GM12874 (cell line): ENCODE results near the gene XAF1.

Experiments
- CTCF ChIP-seq: IDR thresholded peaks from 2 replicates; pipeline ENCODE4 v1.5.1; 2011; ENCODE audit warnings: low read depth, mild to moderate bottlenecking, control low read depth, low read length, moderate library complexity; ENCODE audit not compliant: insufficient read depth

The XAF1 gene

GRCh38 chr17:6811510-6811909 is 55.7 kb downstream of the XAF1 start:
- TF ChIP-seq CTCF: no peak

GRCh38 chr17:6812295-6812694 is 56.4 kb downstream of the XAF1 start:
- TF ChIP-seq CTCF: no peak

GRCh38 chr17:6815775-6816174 is 59.9 kb downstream of the XAF1 start:
- no peak for TF ChIP-seq CTCF

GRCh38 chr17:6818938-6819337 is 63.1 kb downstream of the XAF1 start:
- no peak for TF ChIP-seq CTCF

- no peak for TF ChIP-seq CTCF
These were observed 67.2 kb downstream of the XAF1 start for GRCh38 chr17:6823011-6823442.
